K562 (cell line): Measurements from ENCODE around the gene MARCKSL1. TPM values are rescaled to one million over a fixed set of nuclear protein-coding genes. Genes with fewer than 3 reads are reported as not detected.

Experiments used
- ARID1B ChIP-seq: fragments of 450-650 bp; IDR thresholded peaks from 2 replicates; pipeline ENCODE4 v1.6.1; 2016; ENCODE audit warnings: antibody characterized with exemption, mild to moderate bottlenecking, inconsistent platforms
- ETV1 ChIP-seq: fragments of 450-650 bp; conservative IDR thresholded peaks from 2 replicates; pipeline ENCODE4 v1.6.1; 2016; ENCODE audit warnings: missing genetic modification characterization, control low read depth, low read depth, missing compliant biosample characterization
- POLR3G ChIP-seq: IDR thresholded peaks from 2 replicates; pipeline ENCODE4 v1.6.1; 2011; ENCODE audit not compliant: insufficient read length, insufficient replicate concordance; ENCODE audit errors: extremely low read depth
- SETDB1 ChIP-seq: IDR thresholded peaks from one replicate; pipeline ENCODE4 v1.6.1; 2012; ENCODE audit warnings: low read length, control low read depth, inconsistent platforms
- SMAD4 ChIP-seq: fragments of 250-450 bp; sonication (Bioruptor Pico); conservative IDR thresholded peaks from 2 replicates; pipeline ENCODE4 v1.8.0; 2021; ENCODE audit warnings: inconsistent platforms, mild to moderate bottlenecking, moderate library complexity
- ZNF695 ChIP-seq: fragments of 450-650 bp; formaldehyde crosslinking; IDR thresholded peaks from 2 replicates; pipeline ENCODE4 v1.4.0; 2020; ENCODE audit warnings: mild to moderate bottlenecking, moderate library complexity
- ZNF79 ChIP-seq: fragments of 250-450 bp; sonication (Bioruptor Pico); IDR thresholded peaks from 2 replicates; pipeline ENCODE4 v1.4.0; 2020; ENCODE audit warnings: low read depth, mild to moderate bottlenecking, moderate library complexity
- polyA plus RNA-seq, 8 experiments: library from polyadenylated mRNA; depleted of rRNA in 4 of 8; stranded (reverse) in 5 of 8; unstranded in 3 of 8; fragments of >200 nt; fragmentation: Nextera tagmentation in 2 of 8; fragmentation: Illumina TruSeq in 1 of 8; extraction: Ambion mirVana in 2 of 8; extraction: Trizol in 1 of 8; gene quantifications; 2 replicates each; pipeline versions ENCODE4 v1.2.1 to v1.2.3, GENCODE V29; 2011 to 2014; ENCODE audit warnings: inconsistent platforms in 1 of 8, missing spikeins in 1 of 8
- total RNA-seq, 7 experiments: library from RNA; depleted of rRNA in 6 of 7; stranded (reverse); fragments of >200 nt in 6 of 7; fragmentation: Illumina TruSeq in 2 of 7; extraction: Trizol in 2 of 7; gene quantifications; 2 replicates each; pipeline versions ENCODE4 v1.2.1 to v1.2.3, GENCODE V29; 2011 to 2021; ENCODE audit warnings: low replicate concordance in 1 of 7
- TF ChIP-seq, protein P1 (sequence below): fragments of 450-650 bp; IDR thresholded peaks from 2 replicates; pipeline ENCODE4 v1.6.1; 2016; ENCODE audit warnings: mild to moderate bottlenecking, moderate library complexity
- TF ChIP-seq, protein P2 (sequence below): sonication (generic); formaldehyde crosslinking; IDR thresholded peaks from 2 replicates; pipeline ENCODE4 v1.4.0; 2020; ENCODE audit warnings: mild to moderate bottlenecking, missing genetic modification reagents
- TF ChIP-seq, protein P3 (sequence below): fragments of 150-350 bp; conservative IDR thresholded peaks from 2 replicates; pipeline ENCODE4 v1.6.1; 2014; ENCODE audit warnings: low read length

The MARCKSL1 gene
- total and polyA plus RNA-seq, 9 of the 15 experiments (the other 6 are each of a cell fraction or from before 2014, with no cell fraction given), result 14.7 to 325 (median 155) TPM

DNA sequence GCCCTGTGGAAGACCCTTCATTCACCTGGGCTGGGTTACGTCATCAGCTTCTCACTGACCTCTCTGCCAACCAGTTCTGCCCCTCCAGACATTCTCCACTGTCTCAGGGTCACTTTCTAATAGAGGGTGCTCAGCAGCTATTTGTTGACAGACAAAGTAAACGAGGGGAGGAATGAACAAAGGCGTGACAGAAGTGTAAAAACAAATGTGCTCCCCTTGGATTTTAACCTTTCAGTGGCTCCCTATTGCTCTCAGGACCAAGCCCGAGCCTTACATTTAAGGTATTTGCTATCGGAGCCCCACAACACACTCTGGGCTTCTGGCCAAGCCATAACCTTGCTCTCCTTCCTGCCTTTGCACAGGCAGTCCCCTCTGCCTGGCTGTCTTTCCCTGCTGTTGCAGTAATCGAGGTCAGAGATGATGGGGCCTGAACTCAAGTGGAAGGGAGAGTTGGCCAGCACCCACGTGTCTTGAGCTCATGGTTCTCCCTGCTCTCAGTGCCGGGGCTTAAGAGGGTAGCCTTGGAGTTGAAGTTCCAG is 9.3 kb upstream of the MARCKSL1 start (continued):
- TF ChIP-seq, protein P1, sequence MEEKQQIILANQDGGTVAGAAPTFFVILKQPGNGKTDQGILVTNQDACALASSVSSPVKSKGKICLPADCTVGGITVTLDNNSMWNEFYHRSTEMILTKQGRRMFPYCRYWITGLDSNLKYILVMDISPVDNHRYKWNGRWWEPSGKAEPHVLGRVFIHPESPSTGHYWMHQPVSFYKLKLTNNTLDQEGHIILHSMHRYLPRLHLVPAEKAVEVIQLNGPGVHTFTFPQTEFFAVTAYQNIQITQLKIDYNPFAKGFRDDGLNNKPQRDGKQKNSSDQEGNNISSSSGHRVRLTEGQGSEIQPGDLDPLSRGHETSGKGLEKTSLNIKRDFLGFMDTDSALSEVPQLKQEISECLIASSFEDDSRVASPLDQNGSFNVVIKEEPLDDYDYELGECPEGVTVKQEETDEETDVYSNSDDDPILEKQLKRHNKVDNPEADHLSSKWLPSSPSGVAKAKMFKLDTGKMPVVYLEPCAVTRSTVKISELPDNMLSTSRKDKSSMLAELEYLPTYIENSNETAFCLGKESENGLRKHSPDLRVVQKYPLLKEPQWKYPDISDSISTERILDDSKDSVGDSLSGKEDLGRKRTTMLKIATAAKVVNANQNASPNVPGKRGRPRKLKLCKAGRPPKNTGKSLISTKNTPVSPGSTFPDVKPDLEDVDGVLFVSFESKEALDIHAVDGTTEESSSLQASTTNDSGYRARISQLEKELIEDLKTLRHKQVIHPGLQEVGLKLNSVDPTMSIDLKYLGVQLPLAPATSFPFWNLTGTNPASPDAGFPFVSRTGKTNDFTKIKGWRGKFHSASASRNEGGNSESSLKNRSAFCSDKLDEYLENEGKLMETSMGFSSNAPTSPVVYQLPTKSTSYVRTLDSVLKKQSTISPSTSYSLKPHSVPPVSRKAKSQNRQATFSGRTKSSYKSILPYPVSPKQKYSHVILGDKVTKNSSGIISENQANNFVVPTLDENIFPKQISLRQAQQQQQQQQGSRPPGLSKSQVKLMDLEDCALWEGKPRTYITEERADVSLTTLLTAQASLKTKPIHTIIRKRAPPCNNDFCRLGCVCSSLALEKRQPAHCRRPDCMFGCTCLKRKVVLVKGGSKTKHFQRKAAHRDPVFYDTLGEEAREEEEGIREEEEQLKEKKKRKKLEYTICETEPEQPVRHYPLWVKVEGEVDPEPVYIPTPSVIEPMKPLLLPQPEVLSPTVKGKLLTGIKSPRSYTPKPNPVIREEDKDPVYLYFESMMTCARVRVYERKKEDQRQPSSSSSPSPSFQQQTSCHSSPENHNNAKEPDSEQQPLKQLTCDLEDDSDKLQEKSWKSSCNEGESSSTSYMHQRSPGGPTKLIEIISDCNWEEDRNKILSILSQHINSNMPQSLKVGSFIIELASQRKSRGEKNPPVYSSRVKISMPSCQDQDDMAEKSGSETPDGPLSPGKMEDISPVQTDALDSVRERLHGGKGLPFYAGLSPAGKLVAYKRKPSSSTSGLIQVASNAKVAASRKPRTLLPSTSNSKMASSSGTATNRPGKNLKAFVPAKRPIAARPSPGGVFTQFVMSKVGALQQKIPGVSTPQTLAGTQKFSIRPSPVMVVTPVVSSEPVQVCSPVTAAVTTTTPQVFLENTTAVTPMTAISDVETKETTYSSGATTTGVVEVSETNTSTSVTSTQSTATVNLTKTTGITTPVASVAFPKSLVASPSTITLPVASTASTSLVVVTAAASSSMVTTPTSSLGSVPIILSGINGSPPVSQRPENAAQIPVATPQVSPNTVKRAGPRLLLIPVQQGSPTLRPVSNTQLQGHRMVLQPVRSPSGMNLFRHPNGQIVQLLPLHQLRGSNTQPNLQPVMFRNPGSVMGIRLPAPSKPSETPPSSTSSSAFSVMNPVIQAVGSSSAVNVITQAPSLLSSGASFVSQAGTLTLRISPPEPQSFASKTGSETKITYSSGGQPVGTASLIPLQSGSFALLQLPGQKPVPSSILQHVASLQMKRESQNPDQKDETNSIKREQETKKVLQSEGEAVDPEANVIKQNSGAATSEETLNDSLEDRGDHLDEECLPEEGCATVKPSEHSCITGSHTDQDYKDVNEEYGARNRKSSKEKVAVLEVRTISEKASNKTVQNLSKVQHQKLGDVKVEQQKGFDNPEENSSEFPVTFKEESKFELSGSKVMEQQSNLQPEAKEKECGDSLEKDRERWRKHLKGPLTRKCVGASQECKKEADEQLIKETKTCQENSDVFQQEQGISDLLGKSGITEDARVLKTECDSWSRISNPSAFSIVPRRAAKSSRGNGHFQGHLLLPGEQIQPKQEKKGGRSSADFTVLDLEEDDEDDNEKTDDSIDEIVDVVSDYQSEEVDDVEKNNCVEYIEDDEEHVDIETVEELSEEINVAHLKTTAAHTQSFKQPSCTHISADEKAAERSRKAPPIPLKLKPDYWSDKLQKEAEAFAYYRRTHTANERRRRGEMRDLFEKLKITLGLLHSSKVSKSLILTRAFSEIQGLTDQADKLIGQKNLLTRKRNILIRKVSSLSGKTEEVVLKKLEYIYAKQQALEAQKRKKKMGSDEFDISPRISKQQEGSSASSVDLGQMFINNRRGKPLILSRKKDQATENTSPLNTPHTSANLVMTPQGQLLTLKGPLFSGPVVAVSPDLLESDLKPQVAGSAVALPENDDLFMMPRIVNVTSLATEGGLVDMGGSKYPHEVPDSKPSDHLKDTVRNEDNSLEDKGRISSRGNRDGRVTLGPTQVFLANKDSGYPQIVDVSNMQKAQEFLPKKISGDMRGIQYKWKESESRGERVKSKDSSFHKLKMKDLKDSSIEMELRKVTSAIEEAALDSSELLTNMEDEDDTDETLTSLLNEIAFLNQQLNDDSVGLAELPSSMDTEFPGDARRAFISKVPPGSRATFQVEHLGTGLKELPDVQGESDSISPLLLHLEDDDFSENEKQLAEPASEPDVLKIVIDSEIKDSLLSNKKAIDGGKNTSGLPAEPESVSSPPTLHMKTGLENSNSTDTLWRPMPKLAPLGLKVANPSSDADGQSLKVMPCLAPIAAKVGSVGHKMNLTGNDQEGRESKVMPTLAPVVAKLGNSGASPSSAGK, result peak; percentile 89
- TF ChIP-seq SMAD4 (CRISPR knock-in tag) (peak; percentile 63; the same call in 1 of the 2 replicates), SETDB1 (no peak), ZNF695 (CRISPR knock-in tag) (no peak), ETV1 (tag) (peak; percentile 56), ZNF79 (CRISPR knock-in tag) (no peak), ARID1B (peak; percentile 66), POLR3G (no peak)
- TF ChIP-seq, protein P2, sequence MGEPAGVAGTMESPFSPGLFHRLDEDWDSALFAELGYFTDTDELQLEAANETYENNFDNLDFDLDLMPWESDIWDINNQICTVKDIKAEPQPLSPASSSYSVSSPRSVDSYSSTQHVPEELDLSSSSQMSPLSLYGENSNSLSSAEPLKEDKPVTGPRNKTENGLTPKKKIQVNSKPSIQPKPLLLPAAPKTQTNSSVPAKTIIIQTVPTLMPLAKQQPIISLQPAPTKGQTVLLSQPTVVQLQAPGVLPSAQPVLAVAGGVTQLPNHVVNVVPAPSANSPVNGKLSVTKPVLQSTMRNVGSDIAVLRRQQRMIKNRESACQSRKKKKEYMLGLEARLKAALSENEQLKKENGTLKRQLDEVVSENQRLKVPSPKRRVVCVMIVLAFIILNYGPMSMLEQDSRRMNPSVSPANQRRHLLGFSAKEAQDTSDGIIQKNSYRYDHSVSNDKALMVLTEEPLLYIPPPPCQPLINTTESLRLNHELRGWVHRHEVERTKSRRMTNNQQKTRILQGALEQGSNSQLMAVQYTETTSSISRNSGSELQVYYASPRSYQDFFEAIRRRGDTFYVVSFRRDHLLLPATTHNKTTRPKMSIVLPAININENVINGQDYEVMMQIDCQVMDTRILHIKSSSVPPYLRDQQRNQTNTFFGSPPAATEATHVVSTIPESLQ (CRISPR knock-in tag), result peak; percentile 74
- TF ChIP-seq, protein P3, sequence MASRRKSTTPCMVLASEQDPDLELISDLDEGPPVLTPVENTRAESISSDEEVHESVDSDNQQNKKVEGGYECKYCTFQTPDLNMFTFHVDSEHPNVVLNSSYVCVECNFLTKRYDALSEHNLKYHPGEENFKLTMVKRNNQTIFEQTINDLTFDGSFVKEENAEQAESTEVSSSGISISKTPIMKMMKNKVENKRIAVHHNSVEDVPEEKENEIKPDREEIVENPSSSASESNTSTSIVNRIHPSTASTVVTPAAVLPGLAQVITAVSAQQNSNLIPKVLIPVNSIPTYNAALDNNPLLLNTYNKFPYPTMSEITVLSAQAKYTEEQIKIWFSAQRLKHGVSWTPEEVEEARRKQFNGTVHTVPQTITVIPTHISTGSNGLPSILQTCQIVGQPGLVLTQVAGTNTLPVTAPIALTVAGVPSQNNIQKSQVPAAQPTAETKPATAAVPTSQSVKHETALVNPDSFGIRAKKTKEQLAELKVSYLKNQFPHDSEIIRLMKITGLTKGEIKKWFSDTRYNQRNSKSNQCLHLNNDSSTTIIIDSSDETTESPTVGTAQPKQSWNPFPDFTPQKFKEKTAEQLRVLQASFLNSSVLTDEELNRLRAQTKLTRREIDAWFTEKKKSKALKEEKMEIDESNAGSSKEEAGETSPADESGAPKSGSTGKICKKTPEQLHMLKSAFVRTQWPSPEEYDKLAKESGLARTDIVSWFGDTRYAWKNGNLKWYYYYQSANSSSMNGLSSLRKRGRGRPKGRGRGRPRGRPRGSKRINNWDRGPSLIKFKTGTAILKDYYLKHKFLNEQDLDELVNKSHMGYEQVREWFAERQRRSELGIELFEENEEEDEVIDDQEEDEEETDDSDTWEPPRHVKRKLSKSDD, result no peak
